HG03432 (cell line): ENCODE data around the gene ZNF132.
"Not testable (repeated sequence)": the region's sequence is repeated elsewhere in the genome, so short reads cannot be mapped to it uniquely, and the experiment has no call there.

ENCODE experiments used
- ATAC-seq: cut with Tn5 transposase; IDR thresholded peaks from one replicate; pipeline ENCODE4 v1.9.1; 2021; ENCODE audit warnings: mild to moderate bottlenecking, moderate library complexity; ENCODE audit not compliant: unreplicated experiment

The ZNF132 gene

GRCh38 chr19:58439576-58440554 lies at the start of gene ZNF132:
ZNF132 (minus strand) TSS chr19:58440153; CDS start chr19:58439821, 332 bp downstream.
- ATAC-seq, result peak; percentile 95

DNA sequence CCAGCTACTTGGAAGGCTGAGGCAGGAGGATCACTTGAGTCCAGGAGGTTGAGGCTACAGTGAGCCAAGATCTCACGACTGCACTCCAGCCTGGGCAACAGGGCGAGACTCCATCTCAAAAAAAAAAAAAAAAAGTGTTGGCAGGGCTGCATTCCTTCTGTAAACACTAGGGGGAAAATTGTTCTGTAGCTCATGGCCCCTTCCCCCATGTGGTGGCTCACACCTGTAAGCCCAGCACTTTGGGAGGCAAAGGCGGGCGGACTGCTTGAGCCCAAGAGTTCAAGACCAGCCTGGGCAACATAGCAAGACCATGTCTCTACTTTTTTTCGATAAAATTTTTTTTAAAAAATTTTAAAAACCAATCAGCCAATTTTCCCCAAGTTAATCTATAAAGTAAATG lies 44.4 kb upstream of the ZNF132 start:
- not testable (repeated sequence) for ATAC-seq

- ATAC-seq, result no peak
Measured at GRCh38 chr19:58483776-58484175, 43.8 kb upstream of the ZNF132 start.

DNA sequence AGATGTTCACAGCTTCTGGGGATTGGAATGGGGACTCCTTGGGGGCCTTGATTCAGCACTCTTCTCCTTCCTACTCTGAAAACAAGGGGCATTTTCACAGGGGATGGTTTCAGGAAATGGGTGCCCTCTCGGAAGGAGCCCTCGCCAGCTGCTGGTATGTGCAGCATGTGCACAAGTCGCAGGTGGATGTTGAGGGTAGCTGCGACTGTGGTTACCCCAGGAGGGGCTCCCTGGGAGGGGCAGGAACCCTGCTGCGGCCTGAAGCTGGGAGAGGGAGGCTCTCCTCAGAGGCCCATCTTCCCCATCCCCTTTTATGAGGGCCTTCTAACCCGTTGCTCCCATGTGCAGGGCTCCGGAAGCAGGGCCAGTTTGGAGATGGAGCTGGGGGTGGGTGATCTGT lies 42.4 kb upstream of the ZNF132 start:
- ATAC-seq, result no peak

GRCh38 chr19:58480831-58481230 lies 40.9 kb upstream of the ZNF132 start:
- no peak for ATAC-seq

GRCh38 chr19:58480481-58480830 lies 40.5 kb upstream of the ZNF132 start:
- ATAC-seq, result no peak

DNA sequence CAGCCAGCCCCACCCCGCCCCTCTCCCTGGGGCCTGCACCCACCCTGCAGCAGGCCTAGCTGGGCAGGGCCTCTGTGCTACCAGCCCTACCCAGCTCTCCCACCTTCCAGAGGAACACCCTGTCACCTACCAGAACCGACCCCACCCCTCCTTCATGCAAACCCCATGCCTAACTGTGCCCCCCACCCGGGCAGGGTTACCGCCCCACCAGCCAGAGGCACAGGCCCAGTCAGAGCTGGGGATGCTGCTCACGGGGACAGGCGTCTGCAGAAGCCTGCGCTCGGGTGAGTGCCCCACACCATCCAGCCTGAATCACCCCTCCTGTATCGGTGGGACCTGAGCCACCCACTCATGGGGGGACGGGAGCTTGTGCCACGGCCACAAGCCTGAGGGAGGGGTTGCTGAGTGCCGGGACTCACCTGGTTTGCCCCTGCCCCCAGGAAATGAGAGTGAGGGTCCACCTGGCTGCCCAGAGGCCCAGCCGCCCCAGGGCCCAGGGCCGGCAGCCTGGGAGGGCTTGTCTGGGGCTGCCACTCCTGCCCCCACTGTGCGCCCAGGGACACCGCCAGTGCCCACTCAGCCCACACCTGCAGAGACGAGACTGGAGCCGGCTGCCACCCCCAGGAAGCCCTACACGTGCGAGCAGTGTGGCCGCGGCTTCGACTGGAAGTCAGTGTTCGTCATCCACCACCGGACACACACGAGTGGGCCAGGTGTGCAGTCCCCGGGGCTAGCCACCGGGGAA lies 40.0 kb upstream of the ZNF132 start:
- ATAC-seq, result no peak

GRCh38 chr19:58479303-58479702 lies 39.4 kb upstream of the ZNF132 start:
- ATAC-seq, result no peak

DNA sequence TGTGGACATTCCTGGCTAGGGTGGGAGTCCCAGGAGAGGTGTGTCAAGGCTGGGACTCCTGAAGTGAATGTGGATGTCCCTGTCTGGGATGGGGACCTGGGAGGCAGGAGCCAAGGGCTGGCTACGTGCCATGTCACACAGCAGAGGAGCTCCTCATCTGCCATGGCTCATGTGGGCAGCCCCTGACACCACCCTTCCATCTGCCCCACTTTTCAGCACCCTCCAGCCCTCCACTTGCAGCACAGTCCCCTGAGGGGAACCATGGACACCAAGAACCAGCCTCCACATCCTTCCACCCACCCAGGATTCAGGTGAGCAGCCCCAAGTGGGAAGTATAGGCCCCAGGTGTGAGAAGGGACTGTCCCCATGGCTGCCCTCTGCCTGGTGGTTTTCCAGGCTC lies 37.9 kb upstream of the ZNF132 start:
- ATAC-seq, result no peak

DNA sequence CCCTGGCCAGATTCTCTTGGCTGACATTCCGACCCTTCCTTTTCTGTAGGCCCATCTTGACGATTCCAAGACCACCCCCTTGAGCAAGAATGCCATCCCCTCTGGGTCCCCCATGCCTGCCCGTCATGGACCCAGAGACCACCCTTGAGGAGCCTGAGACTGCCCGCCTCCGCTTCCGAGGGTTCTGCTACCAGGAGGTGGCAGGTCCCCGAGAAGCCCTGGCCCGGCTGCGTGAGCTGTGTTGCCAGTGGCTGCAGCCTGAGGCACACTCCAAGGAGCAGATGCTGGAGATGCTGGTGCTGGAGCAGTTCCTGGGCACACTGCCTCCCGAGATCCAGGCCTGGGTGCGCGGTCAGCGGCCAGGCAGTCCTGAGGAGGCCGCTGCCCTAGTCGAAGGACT lies 37.2 kb upstream of the ZNF132 start:
- no peak for ATAC-seq

GRCh38 chr19:58476498-58477015 lies 36.6 kb upstream of the ZNF132 start:
- no peak for ATAC-seq

GRCh38 chr19:58475714-58476497 lies 36.0 kb upstream of the ZNF132 start, which contains the start of gene ZNF446:
ZNF446 (plus strand) TSS chr19:58476352; CDS start chr19:58477219, 867 bp downstream.
- ATAC-seq, result peak; percentile 82

- no peak for ATAC-seq
Measured at GRCh38 chr19:58474997-58475713, 35.2 kb upstream of the ZNF132 start.

DNA sequence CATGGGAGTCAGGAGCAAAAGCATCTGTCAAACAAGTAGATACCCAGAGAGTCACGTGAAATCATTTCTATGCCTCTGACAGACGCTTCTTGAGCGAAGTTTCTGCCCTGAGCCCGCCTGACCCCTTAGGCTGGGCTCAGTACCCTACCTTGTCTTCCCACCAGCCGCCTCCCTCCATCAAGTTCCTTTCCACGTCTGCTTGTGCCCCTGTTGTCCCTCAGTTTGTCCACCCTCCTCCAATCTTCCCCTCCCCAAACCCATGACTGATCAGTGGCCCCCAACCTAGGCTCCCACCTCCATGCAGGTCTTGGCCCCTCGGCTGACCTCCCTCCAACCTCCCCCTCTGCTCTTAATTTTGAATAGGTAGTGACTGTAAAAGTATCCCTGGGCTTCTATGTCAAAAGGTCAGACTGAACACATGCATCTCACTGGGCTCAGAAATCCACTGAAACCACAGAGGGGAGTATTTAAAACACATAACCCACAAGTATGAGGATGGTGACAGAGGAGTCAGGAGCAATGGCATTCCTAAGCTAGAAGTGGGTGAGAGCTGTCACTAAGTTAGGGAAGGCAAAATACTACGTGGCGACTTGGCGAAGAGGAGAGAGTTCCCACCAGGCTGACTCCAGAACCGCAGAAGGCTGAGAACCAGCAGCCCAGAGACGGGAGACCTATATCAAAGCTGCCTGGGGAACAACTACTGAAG lies 34.5 kb upstream of the ZNF132 start:
- no peak for ATAC-seq

DNA sequence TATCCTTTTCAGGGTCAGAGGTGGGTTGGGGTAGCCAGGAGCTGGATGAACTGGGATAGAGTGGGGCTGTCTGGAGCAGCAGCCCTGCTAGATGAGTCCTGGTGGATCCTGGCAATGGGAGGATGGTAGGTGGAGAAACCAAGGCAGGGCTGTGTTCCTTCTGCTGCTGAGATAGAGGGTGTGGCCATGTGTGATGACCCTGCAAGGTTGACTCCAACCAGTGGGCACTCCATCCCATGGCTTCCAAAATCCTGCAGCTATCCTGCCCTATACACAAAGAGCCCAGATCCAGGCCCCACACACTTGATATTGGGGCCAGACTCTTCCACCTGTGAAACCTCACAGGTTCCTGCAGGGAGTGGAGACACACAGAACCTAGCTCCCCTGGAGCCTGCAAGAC lies 33.8 kb upstream of the ZNF132 start:
- no peak for ATAC-seq

DNA sequence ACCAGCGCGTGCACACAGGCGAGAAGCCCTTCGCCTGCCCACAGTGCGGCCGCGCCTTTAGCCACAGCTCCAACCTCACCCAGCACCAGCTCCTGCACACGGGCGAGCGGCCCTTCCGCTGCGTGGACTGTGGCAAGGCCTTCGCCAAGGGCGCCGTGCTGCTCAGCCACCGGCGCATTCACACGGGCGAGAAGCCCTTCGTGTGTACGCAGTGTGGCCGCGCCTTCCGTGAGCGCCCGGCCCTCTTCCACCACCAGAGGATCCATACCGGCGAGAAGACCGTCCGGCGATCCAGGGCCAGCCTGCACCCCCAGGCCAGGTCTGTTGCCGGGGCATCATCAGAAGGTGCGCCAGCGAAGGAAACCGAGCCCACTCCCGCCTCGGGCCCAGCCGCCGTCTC lies 31.8 kb upstream of the ZNF132 start:
- no peak for ATAC-seq

DNA sequence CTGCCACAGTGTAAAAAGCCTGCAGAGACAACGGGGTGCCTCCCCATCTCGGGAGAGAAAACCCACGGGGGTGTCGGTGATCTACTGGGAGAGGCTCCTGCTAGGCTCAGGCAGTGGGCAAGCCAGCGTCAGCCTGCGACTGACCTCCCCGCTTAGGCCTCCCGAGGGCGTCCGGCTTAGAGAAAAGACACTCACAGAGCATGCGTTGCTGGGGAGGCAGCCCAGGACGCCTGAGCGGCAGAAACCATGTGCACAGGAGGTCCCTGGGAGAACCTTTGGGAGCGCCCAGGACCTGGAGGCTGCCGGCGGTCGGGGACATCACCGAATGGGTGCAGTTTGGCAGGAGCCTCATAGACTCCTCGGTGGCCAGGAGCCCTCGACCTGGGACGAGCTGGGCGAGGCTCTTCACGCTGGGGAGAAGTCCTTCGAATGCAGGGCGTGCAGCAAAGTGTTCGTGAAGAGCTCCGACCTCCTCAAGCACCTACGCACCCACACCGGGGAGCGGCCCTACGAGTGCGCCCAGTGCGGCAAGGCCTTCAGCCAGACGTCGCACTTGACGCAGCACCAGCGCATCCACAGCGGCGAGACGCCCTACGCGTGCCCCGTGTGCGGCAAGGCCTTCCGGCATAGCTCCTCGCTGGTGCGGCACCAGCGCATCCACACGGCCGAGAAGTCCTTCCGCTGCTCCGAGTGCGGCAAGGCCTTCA lies 31.0 kb upstream of the ZNF132 start:
- not testable (repeated sequence) for ATAC-seq

DNA sequence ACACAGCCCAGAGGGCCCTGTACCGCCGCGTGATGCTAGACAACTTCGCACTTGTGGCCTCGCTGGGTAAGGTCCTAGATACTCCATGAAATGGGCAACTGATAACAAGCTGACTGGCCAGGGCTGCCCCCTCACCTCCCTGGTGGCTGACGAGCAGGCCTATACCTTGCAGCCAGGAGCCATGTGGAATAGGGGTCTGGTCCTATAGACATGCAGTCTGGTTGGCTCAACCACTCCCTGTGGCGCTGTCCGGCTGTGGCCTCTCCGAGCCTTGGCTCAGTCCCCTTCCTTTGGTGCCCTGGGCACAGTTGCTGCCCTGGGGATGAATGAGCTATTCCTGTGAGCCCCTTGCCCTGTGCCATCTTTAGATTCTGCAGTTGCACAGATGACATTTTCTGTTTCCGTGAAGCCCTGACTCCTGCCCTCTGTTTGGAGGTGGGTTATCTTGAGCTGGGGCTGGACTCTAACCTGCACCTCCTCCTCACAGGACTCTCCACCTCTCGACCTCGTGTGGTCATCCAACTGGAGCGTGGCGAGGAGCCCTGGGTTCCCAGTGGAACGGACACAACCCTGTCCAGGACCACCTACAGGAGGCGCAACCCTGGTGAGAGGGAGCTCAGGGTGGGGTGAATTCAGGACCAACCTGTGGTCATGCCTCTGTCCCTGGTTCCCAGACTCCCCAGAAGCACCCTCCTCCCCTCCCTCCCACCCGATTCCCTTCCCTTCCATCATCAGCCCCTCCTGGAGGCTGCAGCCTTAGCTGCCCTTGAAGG lies 29.5 kb upstream of the ZNF132 start:
- ATAC-seq, result no peak
